HG03095 (cell line): ENCODE data around the gene FLAD1.

Experiments used
- ATAC-seq: cut with Tn5 transposase; IDR thresholded peaks from one replicate; pipeline ENCODE4 v1.9.1; 2021; ENCODE audit warnings: moderate library complexity; ENCODE audit not compliant: unreplicated experiment

FLAD1 gene

DNA sequence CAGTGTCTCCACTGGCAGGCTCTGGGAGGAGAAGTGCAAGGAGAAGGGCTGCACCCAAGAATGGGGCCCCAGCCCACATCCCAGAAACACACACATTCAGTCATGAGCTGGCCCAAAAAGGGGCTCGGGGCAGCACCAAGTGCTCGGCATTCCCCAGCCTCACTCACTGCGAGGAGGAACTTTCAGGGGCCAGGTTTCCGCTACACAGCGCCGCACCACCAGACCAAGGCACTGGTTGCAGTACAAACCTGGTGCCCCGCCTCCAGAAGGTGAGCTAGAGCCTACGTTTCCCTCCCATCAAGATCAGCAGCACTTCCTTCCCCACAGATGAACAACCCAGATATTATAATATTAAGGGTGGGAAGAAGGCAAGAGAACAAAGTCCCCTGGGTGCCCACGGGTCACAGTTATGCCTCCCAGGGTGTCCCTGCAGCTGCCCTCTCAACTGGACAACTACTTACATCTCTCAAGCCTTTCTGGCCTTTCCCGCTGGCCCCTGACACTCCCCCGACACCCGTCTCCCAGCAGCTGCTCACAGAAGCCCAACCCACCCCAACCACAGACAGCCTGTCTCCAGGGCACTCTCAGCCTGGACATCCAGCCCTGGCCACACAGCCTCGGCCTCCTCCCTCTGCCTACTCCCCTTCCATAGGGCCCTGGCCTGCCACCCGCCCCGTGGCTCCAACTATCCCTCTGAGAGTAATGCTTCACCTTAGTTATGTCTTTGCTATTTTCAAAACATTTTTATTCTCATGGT lies 31.1 kb upstream of the FLAD1 start:
- no peak for ATAC-seq

DNA sequence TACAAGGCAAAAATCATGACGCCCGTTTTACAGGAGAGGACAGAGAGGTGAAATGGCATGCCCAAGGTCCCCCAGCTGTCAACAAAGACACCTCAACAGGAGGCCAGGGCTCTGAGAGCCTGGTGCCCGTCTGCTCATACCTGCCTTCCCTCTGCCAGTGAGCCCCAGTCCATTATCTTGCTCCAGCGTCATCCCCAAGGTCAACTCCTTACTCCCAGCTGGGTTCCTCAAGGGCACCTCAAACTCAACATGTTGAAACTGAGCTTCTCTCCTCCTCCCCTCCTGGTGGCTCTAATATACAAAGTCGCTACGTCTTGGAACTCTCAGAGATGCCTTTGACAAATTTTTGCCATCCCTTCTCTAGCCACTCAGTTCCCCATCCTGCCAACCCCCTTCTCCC lies 30.5 kb upstream of the FLAD1 start:
- no peak for ATAC-seq

DNA sequence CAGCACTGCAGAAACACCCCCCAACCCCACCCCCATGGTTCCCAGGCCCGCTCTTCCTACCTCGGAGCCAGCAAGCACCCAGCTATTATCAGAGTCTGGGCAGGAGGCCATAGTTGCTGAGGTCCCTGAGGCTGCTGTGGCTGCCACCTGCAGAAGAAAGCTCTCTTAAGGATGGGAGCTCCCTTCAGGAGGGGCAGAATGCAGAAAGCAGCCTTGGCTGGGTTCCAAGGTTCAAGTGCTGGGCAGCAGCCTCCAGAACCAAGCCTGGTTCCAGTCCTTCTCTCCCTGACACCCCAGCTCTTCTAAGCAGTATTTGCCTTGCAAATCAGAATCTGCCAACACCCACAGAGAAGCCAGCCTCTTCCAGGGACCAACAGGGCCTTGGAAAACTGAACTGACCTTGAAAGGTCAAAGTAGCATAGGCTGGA lies 29.5 kb upstream of the FLAD1 start:
- ATAC-seq = no peak

DNA sequence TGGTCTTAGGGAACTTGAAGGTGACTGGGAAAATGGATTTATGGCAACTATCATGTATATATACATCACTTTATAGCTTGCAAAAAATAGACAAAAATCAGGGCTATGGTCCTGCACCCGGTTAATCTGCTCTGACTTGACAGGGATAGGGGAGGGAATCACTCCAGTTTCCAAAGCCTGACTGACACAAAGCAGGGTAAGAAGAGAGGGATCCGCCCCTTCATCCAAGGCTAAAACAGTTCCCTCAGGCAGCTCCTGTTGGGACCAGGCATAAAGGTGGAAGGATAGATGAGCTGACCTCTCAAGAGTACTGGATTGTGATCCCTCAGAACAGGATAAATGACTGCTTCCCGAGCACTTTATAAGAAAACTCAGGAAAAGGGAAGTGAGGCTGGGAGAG lies 28.6 kb upstream of the FLAD1 start:
- ATAC-seq = no peak

DNA sequence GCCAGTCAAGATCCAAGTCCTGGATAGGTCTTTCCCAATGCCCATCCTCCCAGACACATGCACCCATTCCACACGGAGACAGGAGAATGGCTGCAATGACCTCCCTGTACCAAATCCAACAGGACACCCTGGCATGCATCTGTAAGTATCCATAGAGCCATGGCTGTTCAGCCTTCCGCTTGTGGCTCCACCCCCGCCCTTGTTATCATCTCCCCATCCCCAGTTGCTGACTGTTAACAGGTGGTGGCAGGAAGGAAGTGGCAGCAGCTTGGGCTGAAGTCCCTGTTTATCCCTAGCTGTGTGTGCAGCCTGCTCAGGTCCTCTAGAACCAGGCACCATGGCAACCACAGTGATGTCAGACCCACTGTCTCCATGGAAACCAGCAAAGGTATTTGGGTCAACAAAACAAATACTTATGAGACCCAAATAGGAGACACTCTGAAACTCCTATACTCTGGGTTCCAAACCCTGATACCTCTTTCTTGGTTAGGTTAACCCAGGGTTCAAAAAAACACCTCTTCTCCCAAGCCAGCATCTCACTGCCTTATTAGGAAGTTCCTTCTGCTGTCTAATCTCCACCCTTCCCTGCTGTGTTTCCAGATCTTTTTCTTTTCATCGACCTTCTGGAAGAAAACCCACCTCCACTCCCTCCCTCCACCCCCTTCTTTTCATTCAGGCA lies 28.0 kb upstream of the FLAD1 start:
- ATAC-seq = peak; percentile 56

DNA sequence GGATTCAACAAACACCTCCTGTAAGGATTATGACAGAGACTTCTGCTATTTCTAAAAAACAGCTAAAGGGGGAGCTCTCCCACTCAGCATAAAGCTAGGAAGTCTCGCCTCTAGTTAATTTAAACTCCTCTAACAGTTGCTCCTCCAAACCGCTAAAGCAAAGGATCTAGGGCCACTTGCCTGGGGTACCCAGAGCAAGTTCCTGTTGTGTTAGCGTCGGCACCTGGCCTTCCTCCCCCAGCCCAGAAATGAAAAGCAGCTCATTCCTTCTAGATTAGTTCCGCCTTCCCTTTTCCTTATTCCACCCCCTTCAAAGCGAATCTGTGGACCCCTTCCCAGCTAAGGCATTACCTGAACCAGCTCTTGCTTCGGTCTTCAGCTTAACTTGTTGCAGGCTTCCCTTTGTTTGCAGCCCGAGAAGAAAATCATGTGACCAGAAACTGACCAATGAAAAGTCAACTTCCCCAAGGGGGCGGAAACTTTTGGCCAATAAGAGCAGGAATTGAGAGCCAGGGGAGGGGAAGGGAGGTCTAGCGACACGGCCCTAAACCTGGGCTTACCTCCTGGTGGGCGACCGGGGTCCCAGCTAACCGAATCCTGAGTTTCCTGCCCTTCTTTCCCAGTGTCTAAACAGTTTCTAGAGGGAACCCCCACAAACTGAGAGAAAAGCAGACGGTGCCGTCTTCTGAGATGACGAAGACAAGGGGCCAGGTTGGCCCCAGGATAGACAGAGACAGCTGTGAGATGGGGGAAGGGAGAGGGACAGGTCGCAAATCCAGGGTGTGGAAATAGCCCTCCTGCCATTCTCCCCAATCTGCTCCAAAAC lies 27.2 kb upstream of the FLAD1 start, which contains the start of gene PBXIP1:
Gene PBXIP1 (minus strand): TSS at position 382 of the 826 bp plus-strand sequence. CDS start 2,378 bp downstream, outside the sequence.
- ATAC-seq = peak; percentile 43

DNA sequence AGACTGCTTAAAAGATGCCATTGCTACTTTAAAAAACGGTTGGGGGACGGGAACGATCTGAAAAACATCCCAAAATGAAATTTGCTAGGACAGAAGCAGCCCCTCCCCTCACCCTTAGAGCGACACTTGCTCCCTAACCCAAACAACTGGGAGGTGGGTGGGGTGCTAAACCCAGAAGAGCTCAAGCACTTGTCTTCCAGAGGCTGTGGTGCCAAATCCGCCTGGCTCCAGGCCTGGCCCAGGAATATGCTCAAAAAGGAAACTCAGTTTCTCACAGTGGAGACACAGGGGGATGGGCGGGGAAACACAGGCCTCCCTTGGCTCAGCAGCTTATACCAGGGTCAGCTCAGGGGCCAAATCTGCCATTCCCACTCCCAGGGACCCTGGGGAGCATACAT lies 26.6 kb upstream of the FLAD1 start:
- ATAC-seq = no peak

DNA sequence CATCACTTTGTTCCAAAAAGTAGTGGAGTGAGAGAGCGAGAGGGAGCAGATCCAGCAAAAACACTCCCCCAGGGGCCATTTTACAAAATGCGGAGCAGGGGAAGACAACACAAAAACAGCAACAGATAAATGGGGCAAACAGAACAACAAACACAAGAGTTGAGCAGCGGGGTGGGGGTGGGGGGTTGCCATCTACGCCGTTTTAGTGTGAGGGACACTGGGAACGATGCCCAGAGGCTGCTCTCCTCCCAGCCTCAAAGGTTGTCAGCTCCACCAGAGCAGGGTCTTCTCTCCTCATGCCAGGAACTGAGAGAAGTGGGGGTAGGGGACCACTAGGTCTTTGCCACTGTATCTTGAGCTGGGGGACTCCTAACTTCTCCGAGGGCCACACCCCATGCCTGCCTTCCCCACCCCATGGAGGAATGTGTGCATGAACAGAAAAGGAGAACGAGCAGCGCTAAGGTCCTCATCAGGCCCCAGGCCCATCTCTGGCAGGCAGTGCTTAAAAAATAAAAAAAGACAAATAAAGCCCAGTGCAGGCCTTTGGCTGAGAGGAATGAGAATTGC lies 26.0 kb upstream of the FLAD1 start:
- no peak for ATAC-seq

DNA sequence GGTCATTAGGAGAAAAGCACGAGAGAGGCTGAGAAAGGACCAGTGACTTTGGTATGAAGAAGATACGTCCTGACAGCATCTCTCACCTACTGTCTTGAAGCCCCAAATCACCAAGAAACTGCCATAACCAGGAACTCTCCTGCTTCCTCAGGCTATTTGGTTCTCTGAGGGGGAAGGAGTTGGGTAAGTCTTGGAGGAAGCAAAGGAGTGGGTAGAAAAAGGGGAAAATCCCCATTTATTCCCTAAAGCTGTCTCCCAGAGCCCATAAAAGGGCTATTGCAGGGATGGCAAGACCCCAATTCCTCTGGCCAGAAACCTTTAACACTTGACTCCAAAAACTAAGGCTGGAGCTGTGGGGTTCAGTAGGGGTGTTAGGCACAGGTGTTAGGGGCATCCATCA lies 25.1 kb upstream of the FLAD1 start:
- ATAC-seq = no peak

DNA sequence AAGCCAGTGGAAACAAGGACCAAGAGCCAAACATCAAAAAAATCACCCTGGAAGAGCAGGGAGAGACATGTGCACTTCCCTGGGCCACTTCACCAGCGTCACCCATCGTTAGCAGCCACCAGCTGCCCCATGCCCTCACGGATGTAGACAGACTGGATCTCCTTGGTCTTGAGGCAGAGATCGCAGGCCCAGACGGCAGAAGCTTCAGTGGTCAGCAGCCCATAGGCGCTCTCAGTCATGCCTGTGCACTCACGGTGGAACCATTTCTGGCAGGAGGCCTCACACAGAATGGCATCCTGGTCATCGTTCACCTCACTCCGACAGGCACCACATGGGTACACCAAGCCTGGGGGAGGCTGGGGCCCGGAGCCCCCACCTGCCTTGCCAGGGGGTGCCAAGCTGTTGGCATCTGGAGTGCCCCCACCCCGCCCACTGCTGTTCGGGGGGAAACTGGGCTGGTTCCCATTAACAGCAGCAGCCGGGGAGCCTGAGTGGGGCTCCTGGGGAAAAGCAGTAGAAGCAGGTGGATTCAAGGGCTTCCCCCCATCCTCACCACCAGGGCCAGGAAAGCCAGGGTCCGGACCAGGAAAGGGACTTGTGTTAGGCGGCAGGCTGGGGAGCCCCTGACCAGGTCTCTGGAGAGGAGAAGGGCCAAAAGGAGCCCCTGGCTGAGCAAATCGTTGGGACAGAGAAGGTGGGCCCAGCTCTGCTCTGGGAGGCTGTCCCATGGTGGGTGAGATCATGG lies 24.3 kb upstream of the FLAD1 start:
- no peak for ATAC-seq

DNA sequence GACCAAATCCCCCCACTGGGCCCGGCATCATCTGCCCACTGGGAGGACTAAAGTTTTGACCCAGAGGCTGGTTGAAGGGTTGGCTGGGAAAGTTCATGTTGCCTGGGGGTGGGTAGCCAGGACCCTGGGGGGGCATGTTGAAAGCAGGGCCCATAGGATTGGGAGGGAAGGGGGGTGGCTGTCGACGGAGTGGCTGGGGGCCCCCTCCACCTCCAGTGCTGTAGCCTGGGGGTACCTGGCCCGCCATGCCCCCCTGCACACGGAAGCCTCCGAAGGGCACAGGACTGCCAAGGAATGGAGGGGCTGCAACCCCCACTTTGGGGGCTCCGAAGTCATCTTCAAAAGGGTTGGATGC lies 23.7 kb upstream of the FLAD1 start:
- no peak for ATAC-seq

DNA sequence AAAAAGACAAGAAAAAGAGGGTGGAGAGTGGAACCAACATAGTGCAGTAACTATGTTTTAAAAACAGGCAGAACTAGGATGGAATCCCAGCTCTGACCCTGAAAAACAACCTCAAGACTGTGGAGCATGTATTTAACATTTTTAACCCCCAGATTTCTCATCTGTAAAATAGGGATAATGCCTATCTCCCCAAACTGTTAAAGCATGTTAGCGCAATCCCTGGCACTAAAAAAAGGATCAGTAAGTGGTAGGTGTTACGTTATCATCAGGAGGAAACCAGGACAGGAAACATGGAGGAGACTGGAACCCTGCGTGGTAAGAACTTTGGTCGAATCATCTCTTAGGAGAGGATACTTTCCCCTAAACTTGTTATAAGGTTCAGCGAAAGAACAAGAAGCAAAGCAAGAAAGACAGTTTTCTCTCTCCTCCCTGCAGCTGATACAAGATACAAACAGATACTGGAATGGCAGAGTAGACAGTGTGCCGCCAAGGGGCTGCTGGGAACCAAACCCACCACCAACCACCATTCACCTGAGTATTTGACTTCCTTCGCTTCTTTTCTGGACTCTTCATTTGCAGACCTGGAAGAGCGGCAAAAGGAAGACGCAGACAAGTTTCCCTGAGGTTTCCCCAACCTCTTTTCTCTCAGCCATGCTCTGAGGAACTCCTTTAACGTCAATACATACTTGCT lies 22.6 kb upstream of the FLAD1 start:
- ATAC-seq = no peak

DNA sequence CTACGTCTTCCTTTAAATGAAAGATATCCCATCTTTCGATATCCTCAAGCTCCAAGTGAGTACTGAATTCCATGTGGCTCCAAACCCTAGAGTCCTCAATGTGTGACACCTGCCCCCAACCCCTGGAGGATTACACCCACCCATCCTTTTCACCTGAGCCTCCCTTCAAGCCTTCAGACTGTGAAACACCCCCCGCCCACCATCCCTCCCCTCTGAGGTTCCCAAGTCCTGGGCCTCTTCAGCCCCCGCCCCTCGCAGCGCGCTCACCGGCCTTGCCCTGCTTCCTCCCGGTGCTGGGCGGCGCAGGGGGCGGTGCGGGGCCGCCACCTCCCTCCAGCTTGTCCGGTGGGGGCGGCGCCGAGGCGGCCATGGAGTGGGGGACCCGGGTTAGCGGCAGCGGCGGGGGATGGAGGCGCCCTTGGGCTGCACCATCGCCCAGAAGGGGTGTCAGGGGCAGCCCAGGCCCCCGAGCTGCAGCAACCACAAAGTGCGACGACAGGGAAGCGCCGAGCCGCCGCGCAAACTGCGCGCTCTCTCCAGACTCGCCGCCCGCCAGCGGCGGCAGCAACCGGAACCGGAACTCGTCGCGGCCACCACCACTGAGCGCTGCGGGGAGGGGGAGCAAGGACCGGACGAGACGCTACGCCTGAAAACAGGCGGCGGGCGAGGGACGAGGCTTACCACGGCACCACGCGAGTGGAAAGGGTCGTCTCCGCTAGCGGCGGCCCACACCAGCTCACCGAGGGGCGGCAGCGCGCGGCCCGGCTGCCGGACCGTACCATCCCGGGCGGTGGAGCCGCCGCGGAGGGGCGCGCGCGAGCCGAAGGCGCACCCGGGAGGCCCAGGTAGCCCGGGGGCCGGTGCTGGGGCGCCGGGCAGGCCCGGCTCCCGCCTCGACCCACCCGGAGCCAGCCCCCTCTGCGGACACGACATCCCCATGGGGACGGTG lies 21.7 kb upstream of the FLAD1 start, which contains the start of gene PYGO2:
Gene PYGO2 (minus strand): TSS at position 576 of the 949 bp plus-strand sequence. CDS start 206 bp downstream, at position 370.
- ATAC-seq = peak; percentile 64

DNA sequence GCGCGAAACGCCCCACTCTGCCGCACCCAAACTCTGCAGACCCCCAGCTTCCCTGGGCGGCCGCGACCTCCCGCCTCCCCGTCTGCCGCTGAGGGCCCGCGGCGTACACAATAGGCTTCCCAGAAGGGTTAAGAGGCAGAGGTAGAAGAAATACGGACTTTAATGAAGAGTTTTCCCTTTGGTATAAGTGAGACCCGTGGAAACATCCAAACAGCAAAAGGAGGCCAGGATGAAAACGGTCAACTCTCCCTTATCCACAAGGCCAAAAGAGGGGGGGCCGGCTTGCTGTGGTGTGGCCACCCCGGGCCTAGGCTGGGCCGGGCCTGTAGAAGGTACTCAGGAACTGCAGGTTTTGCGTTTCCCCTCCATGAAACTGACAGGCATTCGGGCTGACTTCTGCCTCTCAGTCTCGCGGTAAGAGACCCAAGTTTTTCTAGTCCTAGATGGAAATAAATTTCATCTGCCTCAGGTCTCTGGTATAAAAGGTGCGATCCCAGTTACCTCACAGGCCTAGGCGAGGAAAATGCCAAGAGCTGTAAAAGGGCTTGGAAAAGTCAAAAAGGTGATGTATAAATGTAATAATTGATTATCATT lies 20.9 kb upstream of the FLAD1 start:
- ATAC-seq = no peak

DNA sequence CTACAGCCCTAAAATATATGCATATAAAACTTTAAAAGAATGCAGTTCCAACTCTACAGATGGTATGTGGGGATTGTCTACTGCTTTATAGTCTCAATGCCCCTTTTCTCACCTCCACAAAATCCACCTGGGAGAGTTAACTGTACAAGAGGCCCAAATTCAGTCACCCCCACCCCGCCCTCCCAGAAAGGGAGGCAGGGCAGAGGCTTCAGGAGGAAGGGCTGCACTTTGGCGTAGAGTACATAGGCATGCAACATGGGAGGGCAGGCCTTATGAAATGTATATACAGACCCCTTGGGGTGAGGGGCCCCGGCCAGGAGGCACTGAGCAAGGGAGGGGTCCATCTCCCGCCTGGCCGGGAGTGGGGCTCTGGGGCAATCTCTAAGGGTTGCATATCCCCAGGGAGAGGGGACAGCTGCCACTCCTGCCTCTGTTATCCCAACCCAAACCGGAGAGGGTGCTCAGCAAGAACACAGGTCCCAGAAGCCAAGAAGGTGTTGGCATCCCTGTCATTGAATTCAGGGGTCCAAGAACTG lies 20.3 kb upstream of the FLAD1 start:
- no peak for ATAC-seq

DNA sequence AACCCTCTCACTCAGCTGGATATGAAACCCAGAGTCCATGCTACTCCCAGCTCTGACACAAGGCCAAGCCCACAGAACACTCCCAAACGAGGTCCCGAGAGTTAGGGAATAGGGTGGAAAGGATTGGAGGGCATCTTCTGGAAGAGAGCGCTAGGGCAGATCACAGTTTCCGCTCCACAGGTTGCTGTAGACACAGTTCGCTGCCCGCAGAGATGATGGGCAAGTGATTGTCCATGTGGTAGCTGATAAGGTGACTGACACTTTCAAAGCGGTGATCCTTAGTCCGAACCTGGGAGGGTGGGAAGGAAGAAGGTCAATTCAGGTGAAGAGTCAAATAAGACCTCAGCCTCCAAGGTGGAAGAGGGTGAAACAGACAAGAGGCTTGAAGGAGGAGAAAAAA lies 19.5 kb upstream of the FLAD1 start:
- no peak for ATAC-seq

DNA sequence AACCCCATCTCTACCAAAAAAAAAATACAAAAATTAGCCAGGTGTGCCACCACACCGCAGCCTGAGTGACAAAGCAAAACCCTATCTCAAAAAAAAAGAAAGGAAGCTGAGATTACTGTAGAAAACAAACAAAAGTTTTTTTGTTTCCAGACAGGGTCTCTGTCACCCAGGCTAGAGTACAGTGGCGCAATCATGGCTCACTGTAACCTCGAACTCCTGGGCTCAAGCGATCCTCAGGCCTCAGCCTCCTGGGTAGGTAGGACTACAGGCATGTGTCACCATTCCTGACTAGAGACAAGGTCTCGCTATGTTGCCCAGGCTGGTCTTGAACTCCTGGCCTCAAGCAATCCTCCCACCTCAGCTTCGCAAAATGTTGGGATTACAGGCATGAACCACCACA lies 18.8 kb upstream of the FLAD1 start:
- ATAC-seq = no peak

DNA sequence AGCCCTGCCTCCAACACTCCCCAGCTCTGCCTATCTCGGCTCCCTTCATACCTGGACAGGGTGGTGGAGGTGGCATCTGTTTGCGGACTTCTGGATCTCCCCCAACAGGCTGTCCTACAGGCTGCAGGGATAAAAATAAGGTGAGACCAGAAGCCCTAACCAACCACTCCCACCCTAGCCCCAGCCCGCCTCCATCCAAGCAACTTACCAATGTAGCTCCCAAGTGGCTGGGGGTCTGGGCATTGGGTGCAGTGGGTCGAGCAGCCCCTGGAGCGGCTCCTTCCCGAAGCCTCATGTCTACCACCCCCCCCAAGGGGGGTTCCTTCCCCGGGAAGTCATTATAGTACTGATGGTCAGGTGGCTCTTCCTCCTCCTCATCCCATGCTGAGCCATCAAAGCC lies 17.0 kb upstream of the FLAD1 start:
- no peak for ATAC-seq
